H9 (cell line): Measurements from ENCODE around the gene SLC16A1. TPM values are rescaled to one million over a fixed set of nuclear protein-coding genes. Genes with fewer than 3 reads are reported as not detected.

ENCODE experiments used
- DNase-seq: peaks from one replicate; pipeline ENCODE4 v3.0.0-alpha.2; 2017
- H2AFZ ChIP-seq: one replicate; pipeline ENCODE4 v1.6.1; 2013; ENCODE audit warnings: mild to moderate bottlenecking, low read length, control low read depth, moderate library complexity
- H2AK5ac ChIP-seq: 2 replicates; pipeline ENCODE4 v1.6.1; 2013; ENCODE audit warnings: low read length, control low read depth, mixed read lengths; ENCODE audit not compliant: insufficient read length
- H2BK120ac ChIP-seq: one replicate; pipeline ENCODE4 v1.6.1; 2013; ENCODE audit warnings: low read depth, mild to moderate bottlenecking, low read length, control low read depth, inconsistent platforms; ENCODE audit not compliant: poor library complexity, severe bottlenecking
- H2BK12ac ChIP-seq: 2 replicates; pipeline ENCODE4 v1.6.1; 2013; ENCODE audit warnings: low read length, control low read depth, mixed read lengths, low read depth; ENCODE audit not compliant: insufficient read length
- H2BK15ac ChIP-seq: 2 replicates; pipeline ENCODE4 v1.6.1; 2013; ENCODE audit warnings: low read depth, low read length, control low read depth
- H2BK20ac ChIP-seq: one replicate; pipeline ENCODE4 v1.6.1; 2013; ENCODE audit warnings: low read depth, mild to moderate bottlenecking, low read length, control low read depth, inconsistent platforms; ENCODE audit not compliant: poor library complexity, severe bottlenecking
- H2BK5ac ChIP-seq: 2 replicates; pipeline ENCODE4 v1.6.1; 2013; ENCODE audit warnings: low read length, control low read depth, mixed read lengths; ENCODE audit not compliant: insufficient read length
- H3K14ac ChIP-seq: 2 replicates; pipeline ENCODE4 v1.6.1; 2013; ENCODE audit warnings: low read length, control low read depth; ENCODE audit not compliant: insufficient read depth
- H3K18ac ChIP-seq: 2 replicates; pipeline ENCODE4 v1.6.1; 2013; ENCODE audit warnings: low read depth, mild to moderate bottlenecking, mixed read lengths, low read length, control low read depth; ENCODE audit not compliant: insufficient read length
- H3K23ac ChIP-seq: 2 replicates; pipeline ENCODE4 v1.6.1; 2013; ENCODE audit warnings: low read length, control low read depth, mixed read lengths, low read depth; ENCODE audit not compliant: insufficient read length
- H3K23me2 ChIP-seq: 2 replicates; pipeline ENCODE4 v1.6.1; 2013; ENCODE audit warnings: low read depth, mild to moderate bottlenecking, mixed read lengths, low read length, control low read depth; ENCODE audit not compliant: insufficient read length, poor library complexity, severe bottlenecking
- H3K27ac ChIP-seq: 2 replicates; pipeline ENCODE4 v1.5.1; 2013; ENCODE audit warnings: low read length, control low read depth, mixed read lengths, low read depth; ENCODE audit not compliant: insufficient read length
- H3K27me3 ChIP-seq: 2 replicates; pipeline ENCODE4 v1.6.1; 2013; ENCODE audit warnings: low read length, control low read depth, inconsistent platforms; ENCODE audit not compliant: insufficient read depth
- H3K4ac ChIP-seq: 2 replicates; pipeline ENCODE4 v1.6.1; 2013; ENCODE audit warnings: low read depth, mild to moderate bottlenecking, control low read depth, inconsistent platforms, low read length, moderate library complexity
- H3K4me1 ChIP-seq: 2 replicates; pipeline ENCODE4 v1.6.1; 2013; ENCODE audit warnings: low read length, control low read depth, inconsistent platforms; ENCODE audit not compliant: insufficient read depth
- H3K4me2 ChIP-seq: 2 replicates; pipeline ENCODE4 v1.6.1; 2013; ENCODE audit warnings: low read length, control low read depth, mixed read lengths; ENCODE audit not compliant: insufficient read length, insufficient read depth
- H3K56ac ChIP-seq: 2 replicates; pipeline ENCODE4 v1.6.1; 2013; ENCODE audit warnings: low read depth, mild to moderate bottlenecking, mixed read lengths, low read length, control low read depth; ENCODE audit not compliant: insufficient read length
- H3K79me1 ChIP-seq: 2 replicates; pipeline ENCODE4 v1.6.1; 2013; ENCODE audit warnings: low read depth, mild to moderate bottlenecking, moderate library complexity, low read length, control low read depth, inconsistent platforms; ENCODE audit not compliant: insufficient read depth, poor library complexity, severe bottlenecking
- H3K79me2 ChIP-seq: 2 replicates; pipeline ENCODE4 v1.6.1; 2013; ENCODE audit warnings: low read length, control low read depth, inconsistent platforms; ENCODE audit not compliant: insufficient read depth
- H3K9ac ChIP-seq: 2 replicates; pipeline ENCODE4 v1.6.1; 2013; ENCODE audit warnings: low read length, control low read depth, mixed read lengths; ENCODE audit not compliant: insufficient read length; ENCODE audit errors: extremely low read depth
- H3K9me3 ChIP-seq: one replicate; pipeline ENCODE4 v1.6.1; 2013; ENCODE audit warnings: low read depth, low read length, inconsistent platforms; ENCODE audit not compliant: control insufficient read depth
- H3T11ph ChIP-seq: one replicate; pipeline ENCODE4 v1.6.1; 2013; ENCODE audit warnings: mild to moderate bottlenecking, low read length, control low read depth, inconsistent platforms
- H4K20me1 ChIP-seq: one replicate; pipeline ENCODE4 v1.6.1; 2013; ENCODE audit not compliant: control insufficient read depth, insufficient read length, insufficient read depth
- H4K5ac ChIP-seq: 2 replicates; pipeline ENCODE4 v1.6.1; 2013; ENCODE audit warnings: low read depth, mild to moderate bottlenecking, mixed read lengths, low read length, control low read depth; ENCODE audit not compliant: insufficient read length
- H4K8ac ChIP-seq: replicated peaks from 2 replicates; pipeline ENCODE4 v1.6.1; 2013; ENCODE audit warnings: low read length, control low read depth, mixed read lengths, low read depth; ENCODE audit not compliant: insufficient read length
- H4K91ac ChIP-seq: 2 replicates; pipeline ENCODE4 v1.6.1; 2013; ENCODE audit warnings: low read depth, mild to moderate bottlenecking, moderate library complexity, mixed read lengths, low read length, control low read depth; ENCODE audit not compliant: insufficient read length
- H3K27ac Mint-ChIP-seq, 3 experiments: 2 replicates in 2 of 3; 3 replicates in 1 of 3; pipeline ENCODE4 v1.8.0; 2020 to 2021; ENCODE audit warnings: mixed read lengths in 3 of 3, mild to moderate bottlenecking in 1 of 3, moderate library complexity in 1 of 3
- H3K27me3 Mint-ChIP-seq: 2 replicates; pipeline ENCODE4 v1.8.0; 2021; ENCODE audit warnings: low read depth, mild to moderate bottlenecking, moderate library complexity, mixed read lengths
- H3K36me3 Mint-ChIP-seq, 3 experiments: 2 replicates in 2 of 3; 3 replicates in 1 of 3; pipeline ENCODE4 v1.8.0; 2020 to 2021; ENCODE audit warnings: low read depth in 3 of 3, mixed read lengths in 3 of 3; ENCODE audit not compliant: insufficient read depth in 1 of 3
- H3K4me1 Mint-ChIP-seq, 2 experiments: 2 replicates each; pipeline ENCODE4 v1.8.0; 2020; ENCODE audit warnings: mixed read lengths in 2 of 2
- H3K4me3 Mint-ChIP-seq, 2 experiments: 2 replicates in 1 of 2; 3 replicates in 1 of 2; pipeline ENCODE4 v1.8.0; 2020 to 2021; ENCODE audit warnings: mild to moderate bottlenecking in 2 of 2, mixed read lengths in 2 of 2, moderate library complexity in 1 of 2
- H3K9me3 Mint-ChIP-seq, 2 experiments: 2 replicates in 1 of 2; 3 replicates in 1 of 2; pipeline ENCODE4 v1.8.0; 2020; ENCODE audit warnings: mild to moderate bottlenecking in 2 of 2, mixed read lengths in 2 of 2, moderate library complexity in 1 of 2
- WGBS: extraction: QIAGEN DNeasy Blood & Tissue Kit; methylation state at CpG from one replicate; pipeline ENCODE4 v1.1.7; 2013; ENCODE audit warnings: missing lambda C conversion rate, low lambda C conversion rate, mixed read lengths; ENCODE audit not compliant: insufficient read length; ENCODE audit errors: extremely low coverage; 5-methylcytosine and 5-hydroxymethylcytosine counted together
- total RNA-seq: library from RNA; stranded (reverse); gene quantifications from 2 replicates; pipeline ENCODE4 v1.2.1, GENCODE V29; 2021
- TF ChIP-seq, protein P1 (sequence below): fragments of 200-600 bp; sonication (generic); conservative IDR thresholded peaks from 3 replicates; pipeline ENCODE4 v1.8.0; 2021; ENCODE audit warnings: antibody characterized with exemption, mild to moderate bottlenecking

SLC16A1 gene
- total RNA-seq, 1 experiment from 2014 or later: 381 TPM

- Histone ChIP-seq H2AFZ (no peak overlapping the region), H3K27me3 (no peaks in the 10 kb centered on the region), H3K79me1 (peaks cover 7% of the 10 kb centered on the region), H2BK120ac (no peak overlapping the region), H2BK15ac (no peak overlapping the region), H3K4ac (no peak overlapping the region), H3K14ac (no peak overlapping the region), H3K79me2 (peaks cover 8% of the 10 kb centered on the region; the same call in 1 of the 2 replicates), H3K23ac (no peak overlapping the region), H4K20me1 (no peaks in the 10 kb centered on the region), H3K4me1 (no peaks in the 10 kb centered on the region; the same call in 1 of the 2 replicates), H3K27ac (no peak overlapping the region), H2AK5ac (no peak overlapping the region), H3K18ac (no peak overlapping the region), H2BK20ac (no peak overlapping the region), H3K4me2 (no peak overlapping the region), H3K56ac (no peak overlapping the region), H3K23me2 (no peaks in the 10 kb centered on the region), H4K91ac (no peak overlapping the region), H3K9me3 (no peaks in the 10 kb centered on the region), H3K9ac (no peak overlapping the region), H2BK12ac (no peak overlapping the region), H2BK5ac (no peak overlapping the region), H4K8ac (no peak overlapping the region), H4K5ac (no peak overlapping the region), H3T11ph (no peak overlapping the region)
- Mint-ChIP-seq H3K27ac (peak overlapping the region in 2 of 3 experiments; percentile 68 to 77; a peak in 4 of 7 replicates), H3K4me1 (peaks cover 10 to 11% of the 10 kb centered on the region in 2 experiments; a peak in 3 of 4 replicates), H3K27me3 (no peaks in the 10 kb centered on the region; the same call in 1 of the 2 replicates), H3K9me3 (no peaks in the 10 kb centered on the region), H3K4me3 (no peak overlapping the region), H3K36me3 (peaks cover 69 to 97% (median 90%) of the 10 kb centered on the region in 3 experiments)
- no CpG with 5 or more reads among the region's 25 CpGs for WGBS
- TF ChIP-seq, protein P1, sequence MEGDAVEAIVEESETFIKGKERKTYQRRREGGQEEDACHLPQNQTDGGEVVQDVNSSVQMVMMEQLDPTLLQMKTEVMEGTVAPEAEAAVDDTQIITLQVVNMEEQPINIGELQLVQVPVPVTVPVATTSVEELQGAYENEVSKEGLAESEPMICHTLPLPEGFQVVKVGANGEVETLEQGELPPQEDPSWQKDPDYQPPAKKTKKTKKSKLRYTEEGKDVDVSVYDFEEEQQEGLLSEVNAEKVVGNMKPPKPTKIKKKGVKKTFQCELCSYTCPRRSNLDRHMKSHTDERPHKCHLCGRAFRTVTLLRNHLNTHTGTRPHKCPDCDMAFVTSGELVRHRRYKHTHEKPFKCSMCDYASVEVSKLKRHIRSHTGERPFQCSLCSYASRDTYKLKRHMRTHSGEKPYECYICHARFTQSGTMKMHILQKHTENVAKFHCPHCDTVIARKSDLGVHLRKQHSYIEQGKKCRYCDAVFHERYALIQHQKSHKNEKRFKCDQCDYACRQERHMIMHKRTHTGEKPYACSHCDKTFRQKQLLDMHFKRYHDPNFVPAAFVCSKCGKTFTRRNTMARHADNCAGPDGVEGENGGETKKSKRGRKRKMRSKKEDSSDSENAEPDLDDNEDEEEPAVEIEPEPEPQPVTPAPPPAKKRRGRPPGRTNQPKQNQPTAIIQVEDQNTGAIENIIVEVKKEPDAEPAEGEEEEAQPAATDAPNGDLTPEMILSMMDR: no peak
- DNase-seq: no peak
Measured at GRCh38 chr1:112923234-112923958, 32.6 kb downstream of the SLC16A1 start.
